SK-N-MC (cell line): Measurements from ENCODE around the gene BCAS2.

ENCODE experiments used
- EZH2 ChIP-seq: fragments of 200-600 bp; sonication (generic); IDR thresholded peaks from one replicate; pipeline ENCODE4 v1.6.1; 2017; ENCODE audit warnings: antibody characterized with exemption
- POLR2AphosphoS5 ChIP-seq: IDR thresholded peaks from 2 replicates; pipeline ENCODE4 v1.6.1; 2012; ENCODE audit warnings: mild to moderate bottlenecking, low read depth, low read length, borderline replicate concordance

DNA sequence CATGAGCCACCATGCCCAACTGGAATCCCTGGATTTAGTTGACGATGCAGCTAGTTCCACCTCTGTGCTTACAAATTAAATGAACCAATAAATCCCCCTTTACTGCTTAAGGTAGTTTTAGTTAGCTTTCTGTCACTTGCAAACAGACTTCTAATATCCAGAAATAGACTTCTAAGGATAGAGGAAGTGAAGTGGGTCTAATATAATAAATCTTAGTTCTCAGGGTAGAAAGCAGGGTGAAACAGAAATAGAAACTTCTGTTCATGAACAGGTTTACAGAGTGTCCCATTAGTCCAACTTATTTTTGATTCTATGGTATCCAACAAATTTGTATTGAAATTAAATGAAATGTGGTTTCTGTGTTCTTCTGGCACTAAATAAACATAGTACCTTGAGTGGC lies 20.1 kb downstream of the BCAS2 start:
- TF ChIP-seq EZH2 (no peak), POLR2AphosphoS5 (no peak)
